ENCODE data around the gene EXOC3. TPM values are rescaled to one million over a fixed set of nuclear protein-coding genes. Genes with fewer than 3 reads are reported as not detected.

EXOC3 gene
- total and polyA plus RNA-seq, 12 donors, result 29.0 to 44.7 (median 40.0) TPM

DNA sequence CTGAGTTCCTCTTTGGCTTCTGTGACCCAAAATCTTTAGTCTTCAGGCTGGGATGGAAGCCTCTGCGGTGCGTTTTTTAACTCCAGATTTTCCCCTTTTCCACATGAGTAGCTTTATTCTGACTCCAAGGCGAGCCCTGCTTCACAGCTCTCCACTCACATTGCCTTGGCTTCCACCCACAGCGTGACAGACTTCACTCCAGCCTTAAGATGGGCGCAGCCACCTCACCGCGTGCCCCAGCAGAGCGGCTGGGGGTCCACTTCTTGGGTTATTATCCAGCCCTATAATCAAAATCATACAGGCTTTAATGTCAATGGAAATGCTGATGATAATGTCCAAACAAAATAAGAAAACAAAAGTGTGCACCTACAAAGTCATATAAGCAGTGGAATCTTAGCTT, 1.2 kb downstream of the EXOC3 start:
- Histone ChIP-seq H3K4me1 (peaks cover 3 to 61% (median 21%) of the 10 kb centered on the region in 9 donors), H3K36me3 (peaks cover 0 to 36% (median 20%) of the 10 kb centered on the region in 9 donors), H3K27me3 (no peaks in the 10 kb centered on the region), H3K9me3 (no peaks in the 10 kb centered on the region), H3K27ac (peak overlapping the region in 1 of 10 donors; percentile 88), H3K4me3 (peak overlapping the region in 8 of 10 donors; percentile 79 to 99 (median 87))
- intact Hi-C loops (cut with DNase I), result loop anchor here in 2 of 10 donors (10.0 kb wide), 2 partner anchors 171 to 461 kb away; partner anchors contain the start of gene CEP72 (in 1 of the 2)
- ATAC-seq (no peak), DNase-seq (peak in 1 of 2 donors; percentile 0)
- 87 to 88% methylated on average over 8 of the region's 8 CpGs for WGBS, 2 donors
- TF ChIP-seq, protein P1, sequence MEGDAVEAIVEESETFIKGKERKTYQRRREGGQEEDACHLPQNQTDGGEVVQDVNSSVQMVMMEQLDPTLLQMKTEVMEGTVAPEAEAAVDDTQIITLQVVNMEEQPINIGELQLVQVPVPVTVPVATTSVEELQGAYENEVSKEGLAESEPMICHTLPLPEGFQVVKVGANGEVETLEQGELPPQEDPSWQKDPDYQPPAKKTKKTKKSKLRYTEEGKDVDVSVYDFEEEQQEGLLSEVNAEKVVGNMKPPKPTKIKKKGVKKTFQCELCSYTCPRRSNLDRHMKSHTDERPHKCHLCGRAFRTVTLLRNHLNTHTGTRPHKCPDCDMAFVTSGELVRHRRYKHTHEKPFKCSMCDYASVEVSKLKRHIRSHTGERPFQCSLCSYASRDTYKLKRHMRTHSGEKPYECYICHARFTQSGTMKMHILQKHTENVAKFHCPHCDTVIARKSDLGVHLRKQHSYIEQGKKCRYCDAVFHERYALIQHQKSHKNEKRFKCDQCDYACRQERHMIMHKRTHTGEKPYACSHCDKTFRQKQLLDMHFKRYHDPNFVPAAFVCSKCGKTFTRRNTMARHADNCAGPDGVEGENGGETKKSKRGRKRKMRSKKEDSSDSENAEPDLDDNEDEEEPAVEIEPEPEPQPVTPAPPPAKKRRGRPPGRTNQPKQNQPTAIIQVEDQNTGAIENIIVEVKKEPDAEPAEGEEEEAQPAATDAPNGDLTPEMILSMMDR (IDR thresholded peaks at IDR 0.05), result no peak

DNA sequence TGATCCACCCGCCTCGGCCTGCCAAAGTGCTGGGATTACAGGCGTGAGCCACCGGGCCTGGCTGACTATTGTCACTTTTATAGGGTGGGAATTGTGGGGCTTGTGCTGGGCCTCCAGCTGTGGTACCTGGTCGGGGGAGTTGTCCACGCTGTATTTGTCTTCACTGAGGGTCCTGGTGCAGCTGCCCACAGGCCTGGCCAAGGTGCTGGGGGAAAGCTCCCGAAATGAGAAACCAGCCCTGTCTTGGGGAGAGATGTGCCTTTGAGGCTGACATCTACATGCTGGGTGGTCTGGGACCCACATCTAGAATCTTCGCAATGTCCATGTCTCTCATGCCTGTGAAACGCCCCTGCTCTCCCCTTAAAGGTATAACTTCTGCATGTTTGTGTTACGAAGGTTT, 2.6 kb downstream of the EXOC3 start:
- Histone ChIP-seq H3K9me3 (peaks cover 0 to 3% (median 0%) of the 10 kb centered on the region in 11 donors), H3K36me3 (peaks cover 0 to 50% (median 32%) of the 10 kb centered on the region in 9 donors), H3K4me1 (peaks cover 3 to 54% (median 21%) of the 10 kb centered on the region in 9 donors), H3K27ac (no peak overlapping the region), H3K27me3 (no peaks in the 10 kb centered on the region), H3K4me3 (no peak overlapping the region)
- intact Hi-C loops (cut with DNase I), result loop anchor here in 2 of 10 donors (10.0 kb wide), 2 partner anchors 169 to 459 kb away; partner anchors contain the start of gene CEP72 (in 1 of the 2)
- WGBS, 2 donors, result 91 to 94% methylated on average over 10 of the region's 10 CpGs
- DNase-seq (no peak), ATAC-seq (no peak)
- TF ChIP-seq, protein P1 (IDR thresholded peaks at IDR 0.05), result no peak

GRCh38 chr5:446066-446882, 3.3 kb downstream of the EXOC3 start:
- H3K27ac ChIP-seq, result no peak overlapping the region
- no peak overlapping the region for H3K4me3 ChIP-seq
- H3K4me1 ChIP-seq, result peaks cover 3 to 48% (median 21%) of the 10 kb centered on the region in 9 donors
- intact Hi-C loops (cut with DNase I), result loop anchor here in 2 of 10 donors (10.0 kb wide), 2 partner anchors 169 to 459 kb away; partner anchors contain the start of gene CEP72 (in 1 of the 2)
- no peak for DNase-seq
- H3K36me3 ChIP-seq, result peaks cover 0 to 57% (median 38%) of the 10 kb centered on the region in 9 donors
- WGBS, 2 donors, result 89% methylated on average over 19 of the region's 19 CpGs
- TF ChIP-seq, protein P1 (IDR thresholded peaks at IDR 0.05), result no peak
- peaks cover 0 to 8% (median 1%) of the 10 kb centered on the region in 11 donors for H3K9me3 ChIP-seq
- no peaks in the 10 kb centered on the region for H3K27me3 ChIP-seq
- no peak for ATAC-seq

GRCh38 chr5:446883-447263, 3.9 kb downstream of the EXOC3 start:
- peaks cover 0 to 14% (median 7%) of the 10 kb centered on the region in 11 donors for H3K9me3 ChIP-seq
- H3K4me3 ChIP-seq, result no peak overlapping the region
- H3K4me1 ChIP-seq, result peaks cover 3 to 46% (median 19%) of the 10 kb centered on the region in 9 donors
- DNase-seq (peak in 1 of 2 donors; percentile 6), ATAC-seq (no peak)
- intact Hi-C loops (cut with DNase I), result loop anchor here in 2 of 10 donors (10.0 kb wide), 2 partner anchors 168 to 458 kb away; partner anchors contain the start of gene CEP72 (in 1 of the 2)
- no peak overlapping the region for H3K27ac ChIP-seq
- 55 to 62% methylated on average over 7 of the region's 7 CpGs for WGBS, 2 donors
- TF ChIP-seq, protein P1 (IDR thresholded peaks at IDR 0.05), result peak; percentile 29 to 62 (median 55)
- no peaks in the 10 kb centered on the region for H3K27me3 ChIP-seq
- peaks cover 0 to 63% (median 43%) of the 10 kb centered on the region in 9 donors for H3K36me3 ChIP-seq

Data from heart right ventricle (tissue), 16 donors.